AG10803 (cell line): ENCODE data around the gene PLAC1.
A peak's percentile ranks its signal among the peaks of the same experiment; 100 is the strongest.

Experiments
- DNase-seq: peaks from one replicate; pipeline ENCODE4 v3.0.0; 2010; ENCODE audit warnings: low read depth
- H3K4me3 ChIP-seq: 2 replicates; pipeline ENCODE4 v1.5.1; 2011; ENCODE audit warnings: mild to moderate bottlenecking, low read length, control low read depth
- TF ChIP-seq, protein P1 (sequence below): conservative IDR thresholded peaks from 2 replicates; pipeline ENCODE4 v1.5.1; 2011; ENCODE audit warnings: mild to moderate bottlenecking, low read length, control low read depth, inconsistent platforms

PLAC1 gene

DNA sequence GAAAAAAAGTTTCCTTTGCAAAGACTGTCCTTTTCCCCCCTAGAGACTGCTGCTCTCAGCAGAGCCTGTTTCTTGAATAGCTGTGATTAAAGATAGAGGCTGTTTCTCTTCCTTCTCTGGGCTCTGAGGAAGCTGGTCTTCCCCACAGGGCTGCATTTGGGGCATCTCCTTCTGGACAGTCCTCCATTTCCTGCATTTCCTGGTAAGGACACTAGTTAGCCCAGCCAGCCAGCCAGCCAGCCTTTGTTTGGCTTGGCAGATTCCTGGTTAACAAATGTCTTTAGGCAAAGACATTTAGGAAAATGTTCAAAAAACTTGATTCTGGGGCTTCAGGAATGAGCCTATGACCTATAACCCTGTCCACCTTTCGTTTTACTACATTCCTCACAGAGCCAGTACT, 34.0 kb upstream of the PLAC1 start:
- TF ChIP-seq, protein P1, sequence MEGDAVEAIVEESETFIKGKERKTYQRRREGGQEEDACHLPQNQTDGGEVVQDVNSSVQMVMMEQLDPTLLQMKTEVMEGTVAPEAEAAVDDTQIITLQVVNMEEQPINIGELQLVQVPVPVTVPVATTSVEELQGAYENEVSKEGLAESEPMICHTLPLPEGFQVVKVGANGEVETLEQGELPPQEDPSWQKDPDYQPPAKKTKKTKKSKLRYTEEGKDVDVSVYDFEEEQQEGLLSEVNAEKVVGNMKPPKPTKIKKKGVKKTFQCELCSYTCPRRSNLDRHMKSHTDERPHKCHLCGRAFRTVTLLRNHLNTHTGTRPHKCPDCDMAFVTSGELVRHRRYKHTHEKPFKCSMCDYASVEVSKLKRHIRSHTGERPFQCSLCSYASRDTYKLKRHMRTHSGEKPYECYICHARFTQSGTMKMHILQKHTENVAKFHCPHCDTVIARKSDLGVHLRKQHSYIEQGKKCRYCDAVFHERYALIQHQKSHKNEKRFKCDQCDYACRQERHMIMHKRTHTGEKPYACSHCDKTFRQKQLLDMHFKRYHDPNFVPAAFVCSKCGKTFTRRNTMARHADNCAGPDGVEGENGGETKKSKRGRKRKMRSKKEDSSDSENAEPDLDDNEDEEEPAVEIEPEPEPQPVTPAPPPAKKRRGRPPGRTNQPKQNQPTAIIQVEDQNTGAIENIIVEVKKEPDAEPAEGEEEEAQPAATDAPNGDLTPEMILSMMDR = no peak
- no peak for DNase-seq
- H3K4me3 ChIP-seq = no peak overlapping the region

DNA sequence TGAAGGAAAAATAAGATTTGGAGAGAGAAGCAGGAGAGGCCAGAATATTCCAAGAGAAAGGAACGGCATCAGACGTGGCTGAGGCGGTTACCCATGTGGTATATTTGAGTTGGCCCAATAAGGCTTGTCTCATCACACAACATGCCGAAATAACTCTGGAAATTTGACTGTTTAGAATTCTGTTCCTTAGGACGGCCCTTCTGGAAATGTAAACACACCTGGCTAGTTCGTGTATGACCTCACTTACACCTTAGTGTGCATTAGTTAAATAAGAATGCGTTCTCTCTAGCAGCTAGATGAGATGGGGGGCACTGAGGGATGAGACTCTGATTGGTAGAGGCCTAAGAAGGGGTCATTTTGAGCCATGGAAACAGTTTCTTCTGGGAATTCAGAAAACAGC, 33.2 kb upstream of the PLAC1 start:
- no peak for DNase-seq
- no peak overlapping the region for H3K4me3 ChIP-seq
- TF ChIP-seq, protein P1 = no peak

DNA sequence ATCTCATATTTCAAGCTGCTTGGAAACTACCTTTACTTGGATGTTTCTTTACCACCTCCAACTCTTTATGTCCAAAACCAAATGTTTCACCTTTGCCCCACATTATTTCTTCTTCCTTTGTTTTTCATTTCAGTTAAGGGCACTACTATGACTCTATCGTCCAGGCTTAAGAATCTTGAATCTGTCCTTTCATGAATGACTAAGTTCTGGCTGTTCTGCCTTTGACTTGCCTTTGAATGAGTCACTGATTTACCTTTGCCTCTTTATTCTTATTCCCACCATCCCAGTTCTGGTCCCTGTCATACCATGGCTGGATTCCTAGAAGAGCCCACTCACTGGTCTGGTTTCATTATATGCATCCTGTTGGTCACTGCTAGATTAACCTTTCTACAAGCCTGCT, 30.6 kb upstream of the PLAC1 start:
- TF ChIP-seq, protein P1 = no peak
- no peak overlapping the region for H3K4me3 ChIP-seq
- peak; percentile 31 for DNase-seq

DNA sequence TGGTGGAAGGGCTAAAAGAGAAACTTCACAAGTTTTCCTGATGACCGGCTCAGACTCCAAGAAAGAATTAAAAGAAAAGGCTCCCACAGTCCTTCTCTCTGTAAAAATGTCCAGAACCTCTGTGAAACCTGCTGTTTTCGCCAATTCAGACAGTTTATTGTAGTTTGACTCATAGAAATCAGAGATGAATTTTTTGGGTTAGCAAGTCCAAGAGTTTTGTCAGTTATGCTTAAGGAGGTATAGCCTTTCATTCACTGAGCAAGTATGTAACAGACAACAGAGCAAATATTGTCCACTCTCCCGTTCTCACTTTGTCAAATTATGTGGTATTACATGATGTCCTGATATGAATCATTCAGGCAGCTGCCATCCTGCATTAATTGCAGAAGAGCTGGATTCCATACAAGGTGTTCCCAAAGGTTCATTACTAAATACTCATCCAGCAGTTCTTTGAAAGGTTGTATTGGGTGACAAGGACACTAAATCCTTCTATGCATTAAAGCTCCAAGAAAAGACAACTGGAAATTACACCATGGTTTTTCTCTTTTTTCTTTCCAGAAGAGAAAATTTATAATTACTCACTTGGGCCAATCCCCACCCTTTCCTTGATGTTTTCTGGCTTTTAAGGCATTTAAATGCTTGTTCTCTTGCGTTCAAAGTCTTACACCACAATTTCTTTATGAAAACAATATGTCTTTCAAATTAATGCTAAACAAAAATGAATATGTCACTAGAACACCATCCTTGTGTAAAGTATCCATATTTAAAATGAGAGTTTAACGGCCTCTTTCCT, 30.0 kb upstream of the PLAC1 start:
- peak; percentile 47 for DNase-seq
- H3K4me3 ChIP-seq = no peak overlapping the region
- TF ChIP-seq, protein P1 = no peak

DNA sequence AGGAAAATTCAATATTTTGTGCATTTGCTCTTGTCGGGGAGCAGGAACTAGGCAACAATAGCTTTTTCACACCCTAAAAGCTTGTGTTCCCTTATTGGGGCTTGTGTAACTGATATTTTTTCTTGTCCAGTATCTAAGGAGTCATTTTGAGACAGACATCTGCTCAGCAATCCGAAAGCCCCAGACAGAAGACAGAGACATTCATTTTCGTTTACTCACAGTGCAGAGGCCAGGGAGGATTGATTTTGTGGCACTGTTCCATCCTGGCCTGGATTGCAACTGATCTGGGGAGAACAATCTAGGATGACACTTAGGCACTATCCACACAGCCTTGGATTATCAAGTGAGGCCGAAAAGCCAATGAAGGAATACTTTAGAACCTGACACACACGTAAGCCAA, 27.4 kb upstream of the PLAC1 start:
- DNase-seq = peak; percentile 68
- TF ChIP-seq, protein P1 = no peak
- H3K4me3 ChIP-seq = no peak overlapping the region

DNA sequence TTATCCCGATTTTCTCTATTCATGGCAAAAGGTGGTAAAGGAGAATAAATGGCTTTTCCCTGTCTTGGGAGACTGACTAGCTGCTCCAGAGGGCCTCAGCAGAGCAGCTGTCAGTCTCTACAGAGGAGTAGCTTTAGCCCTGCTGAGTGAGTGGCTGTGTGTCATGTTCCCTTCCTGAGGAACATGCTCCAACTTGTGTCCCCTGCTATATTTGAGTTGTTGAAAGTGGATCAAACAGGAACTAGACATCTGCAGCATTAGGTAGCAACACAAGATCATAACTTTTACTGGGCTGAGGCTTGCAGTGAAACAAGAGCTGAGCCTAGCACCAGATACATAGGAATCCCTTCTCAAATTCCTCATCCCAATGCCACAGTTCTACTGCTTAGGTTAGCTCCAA, 26.7 kb upstream of the PLAC1 start:
- H3K4me3 ChIP-seq = no peak overlapping the region
- no peak for DNase-seq
- TF ChIP-seq, protein P1 = no peak

DNA sequence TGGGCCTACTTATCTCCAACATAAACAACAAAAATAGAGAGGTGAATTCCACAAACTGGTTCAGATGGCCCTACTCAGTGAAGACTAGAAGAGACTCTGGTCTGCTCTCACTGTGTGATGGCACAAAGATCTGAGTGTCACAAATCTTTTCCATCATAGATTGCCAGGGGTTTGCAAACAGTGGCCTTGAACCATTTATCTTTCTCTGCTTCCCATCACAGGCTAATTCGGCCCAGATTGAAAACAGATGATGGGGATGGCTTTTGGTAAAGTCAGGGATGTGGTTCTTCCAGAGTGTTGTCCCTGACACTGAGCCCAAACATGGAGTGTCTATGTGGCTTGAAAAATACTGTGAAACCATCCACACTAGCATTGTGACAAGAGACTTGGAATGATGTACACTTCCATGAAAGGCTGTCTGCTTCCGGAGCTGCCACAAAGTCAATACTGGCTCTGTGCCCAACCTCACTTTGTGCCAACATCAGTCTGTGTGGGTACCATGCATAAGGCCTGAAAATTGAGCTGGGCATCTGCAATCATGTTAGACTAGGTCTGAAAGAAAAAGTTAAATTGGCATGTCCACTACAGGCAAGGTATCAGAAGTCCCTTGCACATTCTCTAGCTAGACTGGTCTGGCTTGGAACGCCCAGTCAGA, 25.2 kb upstream of the PLAC1 start:
- DNase-seq = no peak
- no peak overlapping the region for H3K4me3 ChIP-seq
- TF ChIP-seq, protein P1 = no peak
